Right lobe of liver (tissue), 6 donors: ENCODE results near the gene PPP2R5C. TPM values are rescaled to one million over a fixed set of nuclear protein-coding genes. Genes with fewer than 3 reads are reported as not detected.
A peak's percentile ranks its signal among the peaks of the same experiment; 100 is the strongest.

Source experiments
- ATAC-seq, 4 donors: fragments of 200-7000 bp; cut with Tn5 transposase; one replicate each; pipeline ENCODE4 v1.9.1; 2020; ENCODE audit warnings: mild to moderate bottlenecking in 4 of 4, moderate library complexity in 4 of 4
- DNase-seq, 3 donors: peaks; one replicate each; pipeline ENCODE4 v3.0.0-alpha.2; 2020
- H3K27ac ChIP-seq, 3 donors: fragments of 200-600 bp; one replicate each; pipeline ENCODE4 v1.8.0; 2022
- H3K27me3 ChIP-seq, 2 donors: fragments of 200-600 bp; one replicate each; pipeline ENCODE4 v1.8.0; 2022
- H3K36me3 ChIP-seq, 4 donors: fragments of 200-600 bp; sonication (generic) in 1 of 4; one replicate each; pipeline versions ENCODE4 v1.5.1 to v1.8.0; 2017 to 2022; ENCODE audit warnings: control low read depth in 1 of 4
- H3K4me1 ChIP-seq, 4 donors: fragments of 200-600 bp; sonication (generic) in 1 of 4; one replicate each; pipeline versions ENCODE4 v1.5.1 to v1.8.0; 2017 to 2022; ENCODE audit warnings: control low read depth in 1 of 4
- H3K4me3 ChIP-seq, 3 donors: fragments of 200-600 bp; one replicate each; pipeline ENCODE4 v1.8.0; 2022
- H3K9me3 ChIP-seq, 4 donors: fragments of 200-600 bp; sonication (generic) in 1 of 4; one replicate each; pipeline versions ENCODE4 v1.5.1 to v1.8.0; 2017 to 2022; ENCODE audit warnings: control low read depth in 1 of 4
- POLR2A ChIP-seq: fragments of 450-650 bp; IDR thresholded peaks from one replicate; pipeline ENCODE4 v1.6.1; 2017; ENCODE audit warnings: antibody characterized with exemption, mild to moderate bottlenecking
- WGBS: methylation state at CpG from one replicate; pipeline ENCODE4 v1.1.6; 2018; ENCODE audit warnings: low coverage, low lambda C conversion rate; ENCODE audit not compliant: insufficient coverage; ENCODE audit errors: missing lambda C conversion rate; 5-methylcytosine and 5-hydroxymethylcytosine counted together
- intact Hi-C, 2 donors: fragments of 100-400 bp; cut with DNase I; formaldehyde crosslinking; loops; one replicate each; pipeline versions ENCODE4 v1.11.2 to v1.14.1; 2022
- total RNA-seq, 6 experiments: library from RNA; depleted of rRNA in 2 of 6; stranded (reverse); fragments of >200 nt in 2 of 6; fragmentation: NEBNext Ultra II Directional in 3 of 6; extraction: Animal tissue kit (Norgen Biotek cat#: 25700) in 3 of 6; gene quantifications; one replicate each; pipeline versions ENCODE4 v1.1.0 to v1.2.4, GENCODE V29; 2016 to 2023
- TF ChIP-seq, protein P1 (sequence below), 4 donors: fragments of 200-600 bp in 3 of 4; fragments of 450-650 bp in 1 of 4; IDR thresholded peaks; one replicate each; pipeline versions ENCODE4 v1.5.1 to v1.8.0; 2016 to 2022; ENCODE audit warnings: antibody characterized with exemption in 4 of 4, mild to moderate bottlenecking in 2 of 4
- donor health status: DM: no; HTN: yes; CAD: no.
- donor health status: DM: no; HTN: no; CAD: no.
- donor health status: DM: no; HTN: no; CAD: no.
- donor health status: DM: no; HTN: yes; CAD: no.
- donor health status: DM: no; HTN: yes; CAD: no.

Gene PPP2R5C
- total RNA-seq, 6 experiments from 2014 or later: 44.9 to 74.5 (median 55.3) TPM

DNA sequence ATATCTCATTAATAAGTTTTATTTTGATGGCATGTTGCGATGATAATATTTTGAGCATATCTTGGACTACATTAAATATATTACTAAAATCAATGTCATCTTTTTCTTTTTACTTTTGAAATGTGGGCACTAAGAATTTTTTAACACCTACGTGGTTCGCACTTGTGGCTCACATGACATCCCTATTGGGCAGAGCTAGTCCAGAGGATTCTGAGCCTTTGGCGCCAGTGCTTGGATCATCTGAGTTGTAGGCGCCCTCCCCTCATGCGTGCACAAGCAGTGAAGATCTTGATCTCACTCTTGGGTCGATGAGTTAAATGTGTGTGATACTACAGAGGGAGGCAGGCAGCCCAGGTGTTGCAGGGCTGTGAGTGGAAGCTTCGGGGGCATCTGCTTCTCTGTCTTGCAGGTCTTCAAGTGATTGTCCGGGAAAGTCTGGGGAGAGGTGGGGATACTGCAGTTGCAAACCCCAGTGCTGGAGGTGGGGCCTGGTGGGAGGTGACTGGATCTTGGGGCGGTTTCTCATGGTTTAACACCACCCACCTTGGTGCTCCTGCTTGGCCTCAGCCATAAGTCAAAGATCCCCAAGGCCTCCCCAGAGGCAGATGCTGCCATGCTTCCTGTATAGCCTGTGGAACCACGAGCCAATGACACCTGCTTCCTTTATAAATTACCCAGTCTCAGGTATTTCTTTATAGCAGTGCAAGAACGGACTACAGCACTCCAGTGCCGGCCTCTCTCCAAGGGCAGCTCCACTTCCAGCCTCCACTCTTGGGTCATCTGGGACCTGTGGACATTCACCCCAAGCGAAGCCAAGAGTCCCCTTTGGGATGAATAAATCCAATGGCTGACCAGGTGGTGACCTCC lies 46.1 kb upstream of the PPP2R5C start:
- TF ChIP-seq, protein P1, sequence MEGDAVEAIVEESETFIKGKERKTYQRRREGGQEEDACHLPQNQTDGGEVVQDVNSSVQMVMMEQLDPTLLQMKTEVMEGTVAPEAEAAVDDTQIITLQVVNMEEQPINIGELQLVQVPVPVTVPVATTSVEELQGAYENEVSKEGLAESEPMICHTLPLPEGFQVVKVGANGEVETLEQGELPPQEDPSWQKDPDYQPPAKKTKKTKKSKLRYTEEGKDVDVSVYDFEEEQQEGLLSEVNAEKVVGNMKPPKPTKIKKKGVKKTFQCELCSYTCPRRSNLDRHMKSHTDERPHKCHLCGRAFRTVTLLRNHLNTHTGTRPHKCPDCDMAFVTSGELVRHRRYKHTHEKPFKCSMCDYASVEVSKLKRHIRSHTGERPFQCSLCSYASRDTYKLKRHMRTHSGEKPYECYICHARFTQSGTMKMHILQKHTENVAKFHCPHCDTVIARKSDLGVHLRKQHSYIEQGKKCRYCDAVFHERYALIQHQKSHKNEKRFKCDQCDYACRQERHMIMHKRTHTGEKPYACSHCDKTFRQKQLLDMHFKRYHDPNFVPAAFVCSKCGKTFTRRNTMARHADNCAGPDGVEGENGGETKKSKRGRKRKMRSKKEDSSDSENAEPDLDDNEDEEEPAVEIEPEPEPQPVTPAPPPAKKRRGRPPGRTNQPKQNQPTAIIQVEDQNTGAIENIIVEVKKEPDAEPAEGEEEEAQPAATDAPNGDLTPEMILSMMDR (IDR thresholded peaks at IDR 0.05): no peak
- TF ChIP-seq POLR2A: no peak
- intact Hi-C loops: no loop called here
- H3K36me3 ChIP-seq: no peaks in the 10 kb centered on the region
- H3K27ac ChIP-seq: no peak overlapping the region
- H3K9me3 ChIP-seq: no peaks in the 10 kb centered on the region
- DNase-seq (peak in 1 of 3 donors; percentile 13), ATAC-seq (no peak)
- H3K4me1 ChIP-seq: no peaks in the 10 kb centered on the region
- no peaks in the 10 kb centered on the region for H3K27me3 ChIP-seq
- H3K4me3 ChIP-seq: no peak overlapping the region
- 78% methylated on average over 9 of the region's 14 CpGs for WGBS

DNA sequence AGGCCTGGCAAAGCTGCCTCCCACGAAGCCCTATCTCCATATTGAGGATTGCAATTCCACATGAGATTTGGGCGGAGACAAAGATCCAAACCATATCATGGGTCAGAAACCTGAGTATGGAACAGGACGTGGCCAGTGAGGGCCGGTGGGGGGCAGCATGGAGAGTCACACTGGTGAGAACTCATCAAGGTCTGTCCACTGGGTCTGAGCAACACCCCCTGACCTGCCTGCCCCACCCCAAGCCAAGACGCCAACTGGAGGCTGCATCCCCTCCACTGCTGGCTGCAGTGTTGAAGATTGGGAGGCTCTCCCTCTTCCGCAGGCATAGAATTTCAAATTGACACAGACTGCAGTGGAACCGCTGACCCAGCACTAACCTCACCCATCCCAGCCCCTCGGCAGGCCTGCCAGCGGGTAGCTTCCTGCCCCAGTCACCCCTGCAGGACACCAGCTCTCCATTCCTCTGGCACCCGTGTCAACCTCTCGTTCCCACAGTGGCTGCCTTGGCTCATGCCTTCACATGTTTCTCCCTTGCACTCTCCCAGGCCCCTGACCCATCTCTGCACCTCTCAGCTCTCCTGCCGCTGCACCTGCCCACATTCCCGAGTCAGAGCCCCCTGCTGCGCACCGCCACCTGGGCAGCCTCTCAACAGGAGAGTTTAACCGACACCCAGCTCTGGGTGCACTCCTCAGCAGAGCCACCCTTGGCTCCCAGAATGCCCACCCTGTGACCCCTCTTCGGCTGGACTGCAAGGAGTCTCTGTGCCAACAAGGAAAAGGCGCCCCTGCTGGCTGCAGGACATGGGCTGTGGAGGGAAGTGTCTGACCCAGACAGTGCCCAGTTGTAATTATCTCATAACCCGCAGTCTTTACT lies 45.2 kb upstream of the PPP2R5C start:
- peak in 1 of 3 donors; percentile 42 for DNase-seq
- Histone ChIP-seq H3K36me3 (no peaks in the 10 kb centered on the region), H3K4me1 (no peaks in the 10 kb centered on the region), H3K9me3 (no peaks in the 10 kb centered on the region), H3K4me3 (no peak overlapping the region), H3K27ac (no peak overlapping the region), H3K27me3 (no peaks in the 10 kb centered on the region)
- intact Hi-C loops: no loop called here
- TF ChIP-seq POLR2A: no peak
- TF ChIP-seq, protein P1 (IDR thresholded peaks at IDR 0.05): no peak
- no peak for ATAC-seq
- 70% methylated on average over 3 of the region's 19 CpGs for WGBS

DNA sequence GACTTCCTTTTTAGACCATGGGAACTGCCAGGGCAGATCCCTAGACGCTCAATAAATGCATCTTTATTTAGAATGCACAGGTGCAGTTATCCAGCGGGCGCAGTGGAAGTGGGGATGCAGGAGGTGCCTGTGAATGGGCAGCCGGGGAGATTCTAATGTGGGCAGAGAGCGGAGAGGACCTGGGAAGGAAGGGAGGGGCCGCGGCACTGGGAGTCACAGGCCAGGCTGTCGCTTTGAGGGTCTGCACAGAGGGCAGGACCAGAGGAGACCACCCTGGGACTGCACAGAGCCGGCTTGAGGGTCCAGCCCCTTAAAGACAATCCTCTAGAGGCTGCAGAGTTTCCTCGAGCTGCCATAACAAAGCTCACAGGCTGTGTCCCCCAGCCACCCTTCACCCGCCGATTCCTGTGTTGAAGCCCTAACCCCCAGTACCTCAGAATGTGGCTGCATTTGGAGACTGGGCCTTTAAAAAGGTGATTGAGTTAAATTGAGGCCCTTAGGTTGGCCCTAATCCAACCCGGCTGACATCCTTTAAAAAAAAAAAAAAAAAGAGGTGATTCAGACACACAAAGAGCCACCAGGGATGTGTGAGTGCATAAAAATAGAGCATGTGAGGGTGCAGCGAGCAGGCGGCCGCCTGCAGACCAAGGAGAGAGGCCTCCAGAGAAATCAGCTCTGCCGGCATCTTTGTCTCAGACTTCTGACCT lies 44.4 kb upstream of the PPP2R5C start:
- Histone ChIP-seq H3K36me3 (no peaks in the 10 kb centered on the region), H3K9me3 (no peaks in the 10 kb centered on the region), H3K27ac (no peak overlapping the region), H3K27me3 (no peaks in the 10 kb centered on the region), H3K4me3 (no peak overlapping the region), H3K4me1 (no peaks in the 10 kb centered on the region)
- no peak for TF ChIP-seq POLR2A
- TF ChIP-seq, protein P1 (IDR thresholded peaks at IDR 0.05): no peak
- 72% methylated on average over 5 of the region's 17 CpGs for WGBS
- no peak for ATAC-seq
- intact Hi-C loops: no loop called here
- DNase-seq: peak in 1 of 3 donors; percentile 33

DNA sequence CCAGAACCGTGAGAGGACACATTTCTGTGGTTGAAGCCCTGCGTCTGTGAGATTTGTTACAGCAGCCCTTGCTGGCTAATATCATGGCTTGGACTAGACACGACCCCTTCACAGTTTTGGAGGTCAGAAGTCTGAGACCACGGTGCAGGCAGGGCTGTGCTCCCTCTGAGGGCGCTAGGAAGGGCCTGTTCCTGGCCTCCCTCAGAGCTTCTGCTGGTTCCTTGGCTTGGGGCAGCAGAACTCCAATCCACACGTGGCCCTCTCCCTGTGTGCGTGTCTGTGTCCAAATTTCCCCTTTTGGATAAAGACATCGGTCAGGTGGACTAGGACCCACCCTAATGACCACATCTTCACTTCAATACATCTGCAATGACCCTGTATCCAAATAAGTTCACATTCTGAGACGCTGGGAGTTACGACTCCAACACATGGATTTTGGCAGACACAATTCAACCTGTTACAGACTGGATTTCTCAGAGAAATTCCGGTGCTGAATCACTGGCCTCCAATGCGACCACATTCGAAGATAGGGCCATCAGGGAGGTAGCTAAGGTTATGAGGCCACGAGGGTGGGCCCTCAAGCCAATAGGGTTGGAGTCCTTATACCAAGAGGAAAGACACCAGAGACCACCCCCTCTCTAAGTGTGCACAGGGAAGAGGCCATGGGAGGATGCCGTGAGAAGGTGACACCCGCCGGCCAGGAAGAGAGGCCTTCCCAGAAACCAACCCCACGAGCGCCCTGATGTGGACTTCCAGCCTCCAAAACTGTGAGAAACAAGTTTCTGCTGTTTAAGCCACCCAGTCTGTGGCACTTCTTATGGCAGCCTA lies 43.6 kb upstream of the PPP2R5C start:
- H3K4me1 ChIP-seq: no peaks in the 10 kb centered on the region
- intact Hi-C loops: no loop called here
- no peaks in the 10 kb centered on the region for H3K36me3 ChIP-seq
- WGBS: 76% methylated on average over 5 of the region's 19 CpGs
- no peaks in the 10 kb centered on the region for H3K27me3 ChIP-seq
- H3K9me3 ChIP-seq: no peaks in the 10 kb centered on the region
- no peak overlapping the region for H3K27ac ChIP-seq
- no peak overlapping the region for H3K4me3 ChIP-seq
- TF ChIP-seq POLR2A: no peak
- TF ChIP-seq, protein P1 (IDR thresholded peaks at IDR 0.05): no peak
- ATAC-seq (no peak), DNase-seq (peak in 1 of 3 donors; percentile 35)
